ENCODE measurements around the gene PPP2R2D.
"Not testable (repeated sequence)": the region's sequence is repeated elsewhere in the genome, so short reads cannot be mapped to it uniquely, and the experiment has no call there.

PPP2R2D gene

GRCh38 chr10:131946321-131946751 lies 45.5 kb downstream of the PPP2R2D start:
- DNase-seq (ENCODE audit: extremely low read depth in 1 of 2, low read depth in 1 of 2), result no peak

GRCh38 chr10:131946880-131947279 lies 46.1 kb downstream of the PPP2R2D start:
- DNase-seq (ENCODE audit: extremely low read depth in 1 of 2, low read depth in 1 of 2), result no peak

- no peak for DNase-seq (ENCODE audit: extremely low read depth in 1 of 2, low read depth in 1 of 2)
Measured at GRCh38 chr10:131947631-131948347, 47.0 kb downstream of the PPP2R2D start.

GRCh38 chr10:131948501-131948900 lies 47.7 kb downstream of the PPP2R2D start:
- no peak for DNase-seq (ENCODE audit: extremely low read depth in 1 of 2, low read depth in 1 of 2)

- DNase-seq (ENCODE audit: extremely low read depth in 1 of 2, low read depth in 1 of 2), result no peak
Measured at GRCh38 chr10:131949041-131949862, 48.4 kb downstream of the PPP2R2D start.

- DNase-seq (ENCODE audit: extremely low read depth in 1 of 2, low read depth in 1 of 2), result not testable (repeated sequence)
Measured at GRCh38 chr10:131949908-131950307, 49.1 kb downstream of the PPP2R2D start.

- no peak for DNase-seq (ENCODE audit: extremely low read depth in 1 of 2, low read depth in 1 of 2)
Measured at GRCh38 chr10:131954356-131954965, 53.7 kb downstream of the PPP2R2D start.

GRCh38 chr10:131955591-131956340 lies 55.0 kb downstream of the PPP2R2D start:
- no peak for DNase-seq (ENCODE audit: extremely low read depth in 1 of 2, low read depth in 1 of 2)

- DNase-seq (ENCODE audit: extremely low read depth in 1 of 2, low read depth in 1 of 2), result no peak
Measured at GRCh38 chr10:131959841-131960240, 59.0 kb downstream of the PPP2R2D start.

- DNase-seq (ENCODE audit: extremely low read depth in 1 of 2, low read depth in 1 of 2), result no peak
Measured at GRCh38 chr10:131960631-131961046, 59.8 kb downstream of the PPP2R2D start.

- no peak for DNase-seq (ENCODE audit: extremely low read depth in 1 of 2, low read depth in 1 of 2)
Measured at GRCh38 chr10:131961047-131961776, 60.4 kb downstream of the PPP2R2D start.

- DNase-seq (ENCODE audit: extremely low read depth in 1 of 2, low read depth in 1 of 2), result no peak
Measured at GRCh38 chr10:131961777-131962662, 61.2 kb downstream of the PPP2R2D start.

- DNase-seq (ENCODE audit: extremely low read depth in 1 of 2, low read depth in 1 of 2), result no peak
Measured at GRCh38 chr10:131963350-131963749, 62.5 kb downstream of the PPP2R2D start.

- DNase-seq (ENCODE audit: extremely low read depth in 1 of 2, low read depth in 1 of 2), result no peak
Measured at GRCh38 chr10:131963811-131964210, 63.0 kb downstream of the PPP2R2D start.

GRCh38 chr10:131964298-131964697 lies 63.5 kb downstream of the PPP2R2D start:
- DNase-seq (ENCODE audit: extremely low read depth in 1 of 2, low read depth in 1 of 2), result no peak

- no peak for DNase-seq (ENCODE audit: extremely low read depth in 1 of 2, low read depth in 1 of 2)
Measured at GRCh38 chr10:131968949-131969348, 68.1 kb downstream of the PPP2R2D start.

GRCh38 chr10:131970946-131971345 lies 70.1 kb downstream of the PPP2R2D start:
- DNase-seq (ENCODE audit: extremely low read depth in 1 of 2, low read depth in 1 of 2), result no peak

GRCh38 chr10:131971591-131971990 lies 70.8 kb downstream of the PPP2R2D start:
- no peak for DNase-seq (ENCODE audit: extremely low read depth in 1 of 2, low read depth in 1 of 2)

GRCh38 chr10:131972474-131973071 lies 71.8 kb downstream of the PPP2R2D start:
- no peak for DNase-seq (ENCODE audit: extremely low read depth in 1 of 2, low read depth in 1 of 2)
